Activated naive CD4-positive, alpha-beta T cell treated with anti-CD3 and anti-CD28 coated beads, Interleukin-2, amount 50 U/mL, for 16 hours (primary cell): Measurements from ENCODE around the gene MRPL39.
"Not testable (repeated sequence)": the region's sequence is repeated elsewhere in the genome, so short reads cannot be mapped to it uniquely, and the experiment has no call there.

Experiments used
- DNase-seq: peaks from one replicate; pipeline ENCODE4 v3.0.0-alpha.2; 2020

MRPL39 gene

DNA sequence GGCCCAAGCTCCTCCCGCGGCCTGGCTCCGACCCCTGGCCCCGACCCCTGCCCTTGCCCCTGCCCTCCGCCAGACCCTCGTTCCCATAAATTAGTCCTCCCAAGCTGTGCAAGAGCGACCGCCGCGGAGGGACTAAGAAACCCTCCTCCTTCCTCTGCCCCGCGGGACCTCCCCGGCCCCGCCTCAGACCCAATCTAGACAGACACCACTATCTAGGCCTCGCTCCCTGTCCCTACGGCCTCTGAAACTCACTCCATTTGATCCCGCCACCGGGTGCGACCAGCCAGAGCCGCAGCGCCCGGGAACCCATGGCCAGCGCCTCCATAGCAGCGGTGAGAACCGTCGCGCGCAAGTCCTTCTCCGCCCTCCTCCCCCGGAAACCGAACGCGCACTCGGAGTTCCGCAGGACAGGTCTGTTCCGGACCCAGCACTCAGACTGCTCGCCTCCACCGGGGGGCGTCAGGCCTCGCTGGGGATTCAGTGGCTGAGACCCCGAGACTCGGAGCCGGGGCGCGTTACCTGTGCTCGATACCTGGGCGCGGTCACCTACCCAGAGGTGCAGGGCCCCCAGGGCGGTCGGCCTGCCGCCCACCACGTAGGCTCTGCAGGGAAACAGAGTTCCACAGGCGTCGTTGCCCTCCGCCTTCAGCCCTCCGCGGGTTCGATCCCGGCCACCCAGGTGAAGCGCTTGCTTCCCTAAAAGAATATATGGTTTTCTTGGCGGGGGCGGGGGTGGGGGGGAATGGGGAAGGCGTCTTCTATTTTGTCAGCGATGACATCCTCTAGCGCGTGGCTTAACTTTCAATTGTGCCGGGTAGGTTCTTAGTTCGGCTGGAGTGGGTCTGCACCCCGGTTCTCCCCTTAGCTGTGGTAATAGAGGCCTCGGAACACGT is at the start of gene MRPL39:
TSS of gene MRPL39 (minus strand) at position 331 of the 893 bp plus-strand sequence. CDS start at position 325, 6 bp downstream.
- peak; percentile 88 for DNase-seq

- no peak for DNase-seq
These were observed 49.1 kb upstream of the MRPL39 start for GRCh38 chr21:25656412-25656811.

DNA sequence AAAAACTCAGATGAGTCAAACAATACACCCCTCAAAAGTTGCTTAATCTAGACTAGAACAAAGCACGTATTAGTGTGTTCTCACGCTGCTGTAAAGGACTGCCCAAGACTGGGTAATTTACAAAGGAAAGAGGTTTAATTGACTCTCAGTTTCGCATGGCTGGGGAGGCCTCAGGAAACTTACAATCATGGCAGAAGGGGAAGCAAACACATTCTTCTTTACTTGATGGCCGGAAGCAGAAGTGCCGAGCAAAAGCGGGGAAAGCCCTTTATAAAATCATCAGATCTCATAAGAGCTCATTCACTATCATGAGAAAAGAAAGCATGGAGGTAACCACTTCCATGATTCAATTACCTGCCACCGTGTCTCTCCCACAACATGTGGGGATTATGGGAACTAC is 41.9 kb upstream of the MRPL39 start:
- DNase-seq = no peak

- DNase-seq = no peak
These were observed 40.4 kb upstream of the MRPL39 start for GRCh38 chr21:25647647-25648046.

- no peak for DNase-seq
These were observed 39.2 kb upstream of the MRPL39 start for GRCh38 chr21:25646474-25646873.

GRCh38 chr21:25643486-25643885 is 36.2 kb upstream of the MRPL39 start:
- DNase-seq = no peak

DNA sequence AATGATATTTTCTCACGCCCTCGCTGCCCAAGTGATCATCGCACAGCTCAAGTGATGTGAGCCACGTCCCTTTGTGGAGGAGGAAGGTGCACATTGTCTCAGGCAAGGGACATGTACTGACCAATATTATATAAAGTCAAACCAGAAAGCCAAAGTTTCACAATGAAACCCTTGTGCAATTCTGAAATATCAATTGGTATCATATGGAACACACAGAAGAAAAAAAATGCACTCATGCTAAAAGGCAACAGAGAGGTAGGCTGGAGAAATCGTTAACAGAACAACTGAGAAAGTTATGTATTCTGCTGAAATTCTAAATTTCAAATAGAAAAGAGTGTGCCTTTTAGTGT is 33.6 kb upstream of the MRPL39 start:
- no peak for DNase-seq

- DNase-seq = no peak
These were observed 33.1 kb upstream of the MRPL39 start for GRCh38 chr21:25640202-25640942.

GRCh38 chr21:25639551-25640201 is 32.4 kb upstream of the MRPL39 start:
- DNase-seq = peak; percentile 46

- peak; percentile 31 for DNase-seq
These were observed 31.6 kb upstream of the MRPL39 start, which contains the start of gene JAM2 for GRCh38 chr21:25638660-25639550. Gene JAM2, plus strand, starts transcription at chr21:25639258. Its CDS starts 564 bp downstream, at chr21:25639822.

DNA sequence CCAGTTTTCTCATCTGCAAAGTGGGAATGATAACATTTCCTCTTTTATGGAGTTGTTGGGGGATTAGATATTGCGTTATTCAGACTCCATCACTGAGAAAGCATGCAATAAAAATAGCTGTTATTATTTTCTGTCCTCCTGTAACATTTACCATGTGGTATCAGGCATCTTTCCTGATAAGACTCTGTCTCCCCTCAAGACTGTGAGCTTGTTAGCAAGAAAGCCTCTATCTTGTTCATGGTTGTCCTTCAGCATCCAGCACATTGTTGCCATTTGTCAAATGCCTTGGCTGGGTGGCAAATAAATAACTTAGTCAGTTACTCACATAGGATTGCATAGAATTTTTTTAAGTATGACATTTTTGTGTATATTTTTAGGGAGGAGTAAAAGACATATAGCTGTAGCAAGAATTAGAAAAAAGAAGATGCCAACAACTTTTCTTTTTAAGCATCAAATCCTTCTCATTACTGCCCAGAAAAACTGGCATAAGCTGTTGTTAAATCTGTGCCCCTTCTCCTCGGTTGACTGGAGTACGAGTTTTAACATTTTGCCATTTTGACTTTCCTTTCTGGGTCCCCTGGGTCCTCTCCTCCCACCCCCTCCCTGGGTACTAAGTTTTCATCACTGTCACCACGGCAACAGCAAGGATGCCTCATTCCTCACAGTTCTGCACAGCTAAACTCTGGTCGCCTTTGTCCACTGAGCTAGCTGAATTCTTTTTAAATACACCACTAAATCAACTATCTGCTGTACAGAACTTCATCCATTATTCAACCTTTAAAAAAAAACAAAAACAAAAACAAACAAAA is 30.8 kb upstream of the MRPL39 start:
- no peak for DNase-seq

DNA sequence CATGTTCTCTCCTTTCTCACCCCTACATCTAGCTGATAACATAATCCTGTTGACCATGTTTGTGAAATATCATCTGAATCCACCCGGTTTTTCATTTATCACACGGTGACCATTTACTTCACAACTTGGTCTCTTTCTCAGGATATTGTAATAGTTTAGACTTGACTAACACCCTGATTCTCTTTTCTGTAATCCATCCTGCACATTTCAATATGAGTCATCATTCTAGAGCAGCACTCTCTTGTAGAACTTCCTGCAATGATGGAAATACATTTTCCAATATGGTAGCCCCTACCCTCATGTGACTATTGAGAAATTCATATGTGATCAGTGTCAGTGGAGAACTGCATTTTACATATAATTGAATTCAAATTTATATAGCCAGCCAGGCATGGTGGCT is 29.4 kb upstream of the MRPL39 start:
- DNase-seq = no peak

- no peak for DNase-seq
These were observed 28.0 kb upstream of the MRPL39 start for GRCh38 chr21:25635310-25635709.

GRCh38 chr21:25632296-25632695 is 25.0 kb upstream of the MRPL39 start:
- DNase-seq = no peak

DNA sequence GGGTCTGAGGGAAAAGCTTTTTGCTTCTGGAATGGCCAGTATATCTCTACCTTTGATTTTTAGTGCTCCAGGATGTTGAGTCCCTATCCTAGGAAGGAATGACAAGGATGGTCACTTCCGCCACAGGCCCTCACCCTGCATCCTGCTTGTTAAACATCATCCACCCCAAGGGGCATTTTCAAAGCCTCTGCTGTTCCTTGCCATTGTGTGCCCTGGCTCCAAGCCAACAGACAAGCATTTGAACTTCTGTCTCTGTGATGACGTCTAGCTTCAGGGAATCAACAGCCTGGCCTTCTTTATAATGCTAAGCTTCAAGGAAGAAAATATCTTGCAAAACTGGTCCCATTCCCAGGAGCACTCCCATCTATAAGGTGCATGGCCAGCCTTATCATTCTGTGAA is 19.5 kb upstream of the MRPL39 start:
- no peak for DNase-seq

DNA sequence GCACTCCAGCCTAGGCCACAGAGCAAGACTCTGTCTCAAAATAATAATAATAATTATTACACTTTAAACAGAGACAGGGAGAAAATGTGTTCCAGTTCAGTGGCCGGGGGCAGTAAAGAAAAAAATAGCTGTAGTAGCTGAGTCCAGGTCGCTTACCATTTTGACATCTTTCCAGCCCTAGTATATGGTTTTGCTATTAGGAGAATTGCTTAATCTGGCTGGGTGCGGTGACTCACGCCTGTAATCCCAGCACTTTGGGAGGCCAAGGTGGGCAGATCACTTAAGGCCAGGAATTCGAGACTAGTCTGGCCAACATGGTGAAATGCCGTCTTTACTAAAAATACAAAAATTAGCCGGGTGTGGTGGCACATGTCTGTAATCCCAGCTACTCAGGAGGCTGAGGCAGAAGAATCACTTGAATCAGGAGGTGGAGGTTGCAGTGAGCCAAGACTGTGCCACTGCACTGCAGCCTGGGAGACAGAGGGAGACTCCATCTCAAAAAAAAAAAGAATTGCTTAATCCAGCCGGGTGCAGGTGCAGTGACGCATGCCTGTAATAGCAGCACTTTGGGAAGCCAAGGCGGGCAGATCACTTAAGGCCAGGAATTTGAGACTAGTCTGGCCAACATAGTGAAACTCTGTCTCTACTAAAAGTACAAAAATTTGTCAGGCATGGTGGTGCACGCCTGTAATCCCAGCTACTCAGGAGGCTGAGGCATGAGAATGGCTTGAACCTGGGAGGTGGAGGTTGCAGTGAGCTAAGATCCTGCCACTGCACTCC is 18.7 kb upstream of the MRPL39 start:
- DNase-seq = not testable (repeated sequence)

GRCh38 chr21:25625036-25625435 is 17.8 kb upstream of the MRPL39 start:
- no peak for DNase-seq

GRCh38 chr21:25624511-25624910 is 17.2 kb upstream of the MRPL39 start:
- no peak for DNase-seq

DNA sequence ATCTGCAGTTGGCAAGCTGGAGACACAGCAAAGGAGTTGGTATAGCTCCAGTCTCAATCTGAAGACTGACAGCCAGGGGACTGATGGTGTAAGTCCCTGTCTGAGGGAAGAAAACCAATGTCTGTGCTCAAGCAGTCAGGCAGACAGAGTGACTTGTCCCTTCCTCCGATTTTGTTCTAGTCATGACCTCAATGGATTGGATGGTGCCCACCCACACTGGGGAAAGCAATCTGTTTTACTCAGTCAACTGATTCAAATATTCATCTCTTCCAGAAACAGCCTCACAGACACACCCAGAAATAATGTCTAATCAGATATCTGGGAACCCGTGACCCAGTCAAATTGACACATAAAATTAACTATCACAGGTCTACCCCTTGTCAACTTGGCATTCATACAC is 11.9 kb upstream of the MRPL39 start:
- DNase-seq = no peak

- no peak for DNase-seq
These were observed 8.6 kb upstream of the MRPL39 start for GRCh38 chr21:25615880-25616279.

DNA sequence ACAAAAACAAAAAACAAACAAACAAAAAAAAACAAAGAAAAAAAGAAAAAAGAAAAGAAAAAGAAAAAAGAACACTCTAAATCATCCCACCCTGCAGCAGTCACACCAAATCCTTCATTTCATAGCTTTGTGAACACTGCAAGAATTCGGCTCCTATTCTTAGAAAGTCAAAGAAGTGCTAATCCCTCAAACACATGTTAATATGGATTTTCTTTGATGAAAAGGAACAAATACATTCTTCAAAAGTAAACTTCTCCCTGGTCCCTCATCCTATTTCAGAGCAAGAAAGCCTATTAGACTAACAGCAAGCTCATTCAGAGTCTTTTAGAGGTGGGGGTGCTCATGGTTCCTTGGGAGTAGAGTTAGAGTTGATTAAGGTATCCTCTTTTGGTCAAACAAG is 7.2 kb upstream of the MRPL39 start:
- no peak for DNase-seq
